ENCODE measurements around the gene ARHGAP27.
"Not testable (repeated sequence)": the region's sequence is repeated elsewhere in the genome, so short reads cannot be mapped to it uniquely, and the experiment has no call there.

GRCh38 chr17:45482317-45482716 lies 49.6 kb upstream of the ARHGAP27 start:
- TF ChIP-seq SUZ12 (IDR thresholded peaks at IDR 0.05; ENCODE audit: extremely low read depth, insufficient read depth, insufficient read length); YY1 (IDR thresholded peaks at IDR 0.05; ENCODE audit: insufficient read depth, insufficient read length): not testable (repeated sequence)
